Body of pancreas (tissue), 4 donors: Measurements from ENCODE around the gene SMCP. TPM values are rescaled to one million over a fixed set of nuclear protein-coding genes. Genes with fewer than 3 reads are reported as not detected.

ENCODE experiments used
- ATAC-seq: fragments of 150-250 bp; one replicate; pipeline ENCODE4 v1.9.1; 2016
- DNase-seq, 4 donors: peaks; one replicate each; pipeline ENCODE4 v3.0.0-alpha.2; 2019
- H3K27ac ChIP-seq, 4 donors: fragments of 200-600 bp; sonication (generic); 1 replicate in 3 of 4; 2 replicates in 1 of 4; pipeline versions ENCODE4 v1.5.1 to v1.6.1; 2016 to 2019; ENCODE audit warnings: mild to moderate bottlenecking in 1 of 4, mixed read lengths in 1 of 4, moderate library complexity in 1 of 4
- H3K27me3 ChIP-seq, 2 donors: fragments of 200-600 bp; sonication (generic); one replicate each; pipeline ENCODE4 v1.6.0; 2016; ENCODE audit warnings: mild to moderate bottlenecking in 1 of 2
- H3K36me3 ChIP-seq, 2 donors: fragments of 200-600 bp; sonication (generic); replicated peaks in 1 of 2; 2 replicates each; pipeline ENCODE4 v1.5.1; 2016; ENCODE audit warnings: low read depth in 2 of 2; ENCODE audit not compliant: insufficient read depth in 1 of 2
- H3K4me1 ChIP-seq: fragments of 200-600 bp; sonication (generic); one replicate; pipeline ENCODE4 v1.6.0; 2016
- H3K4me3 ChIP-seq, 2 donors: fragments of 200-600 bp; sonication (generic); 1 replicate in 1 of 2; 2 replicates in 1 of 2; pipeline ENCODE4 v1.5.1; 2016 to 2019
- H3K9me3 ChIP-seq, 3 donors: fragments of 200-600 bp; sonication (generic); 1 replicate in 2 of 3; 2 replicates in 1 of 3; pipeline ENCODE4 v1.5.1; 2016
- CTCF ChIP-seq, 7 experiments: fragments of 450-650 bp in 4 of 7; fragments of 200-600 bp in 3 of 7; sonication (generic) in 3 of 7; IDR thresholded peaks; one replicate each; pipeline ENCODE4 v1.5.1; 2016 to 2019; ENCODE audit warnings: antibody characterized with exemption in 7 of 7
- POLR2A ChIP-seq, 3 donors: fragments of 450-650 bp; IDR thresholded peaks; one replicate each; pipeline ENCODE4 v1.6.1; 2016; ENCODE audit warnings: antibody characterized with exemption in 3 of 3, mild to moderate bottlenecking in 2 of 3
- WGBS, 2 donors: methylation state at CpG; one replicate each; pipeline ENCODE4 v1.1.5; 2017; 5-methylcytosine and 5-hydroxymethylcytosine counted together
- intact Hi-C: fragments of 100-400 bp; cut with DNase I; formaldehyde crosslinking; loops from one replicate; pipeline ENCODE4 v1.15.1; 2023
- total RNA-seq, 2 donors: library from RNA; depleted of rRNA; stranded (reverse); fragments of >200 nt; gene quantifications; one replicate each; pipeline ENCODE4 v1.1.0, GENCODE V29; 2016

The SMCP gene
- total RNA-seq, 2 donors from 2014 or later: not detected

GRCh38 chr1:152876827-152877226 is 1.3 kb upstream of the SMCP start:
- H3K9me3 ChIP-seq: no peaks in the 10 kb centered on the region
- peaks cover 0 to 5% of the 10 kb centered on the region in 2 donors for H3K27me3 ChIP-seq
- H3K36me3 ChIP-seq: no peaks in the 10 kb centered on the region
- DNase-seq (no peak), ATAC-seq (no peak)
- H3K27ac ChIP-seq: no peak overlapping the region
- TF ChIP-seq POLR2A (IDR thresholded peaks at IDR 0.05) (no peak), CTCF (IDR thresholded peaks at IDR 0.05) (no peak)
- 73 to 76% methylated on average over 1 of the region's 1 CpG for WGBS, 2 donors
- intact Hi-C loops: no loop called here
- no peak overlapping the region for H3K4me3 ChIP-seq
- no peaks in the 10 kb centered on the region for H3K4me1 ChIP-seq

GRCh38 chr1:152879559-152880198 is 1.6 kb downstream of the SMCP start:
- H3K4me3 ChIP-seq: no peak overlapping the region
- DNase-seq: no peak
- no peaks in the 10 kb centered on the region for H3K9me3 ChIP-seq
- no peak for ATAC-seq
- H3K27me3 ChIP-seq: no peaks in the 10 kb centered on the region
- no peak overlapping the region for H3K27ac ChIP-seq
- H3K4me1 ChIP-seq: no peaks in the 10 kb centered on the region
- TF ChIP-seq POLR2A (IDR thresholded peaks at IDR 0.05): no peak
- H3K36me3 ChIP-seq: no peaks in the 10 kb centered on the region
- intact Hi-C loops: no loop called here

- Histone ChIP-seq H3K9me3 (no peaks in the 10 kb centered on the region), H3K4me3 (no peak overlapping the region), H3K27ac (no peak overlapping the region), H3K4me1 (no peaks in the 10 kb centered on the region), H3K36me3 (no peaks in the 10 kb centered on the region), H3K27me3 (no peaks in the 10 kb centered on the region)
- DNase-seq (no peak), ATAC-seq (no peak)
- intact Hi-C loops: no loop called here
- TF ChIP-seq POLR2A (IDR thresholded peaks at IDR 0.05): no peak
- TF ChIP-seq CTCF (IDR thresholded peaks at IDR 0.05): no peak
- WGBS, 2 donors: 73 to 87% methylated on average over 4 of the region's 4 CpGs
Observed at GRCh38 chr1:152880316-152880715, 2.2 kb downstream of the SMCP start.

- no peaks in the 10 kb centered on the region for H3K36me3 ChIP-seq
- no peaks in the 10 kb centered on the region for H3K27me3 ChIP-seq
- no peak for ATAC-seq
- no peaks in the 10 kb centered on the region for H3K9me3 ChIP-seq
- TF ChIP-seq CTCF (IDR thresholded peaks at IDR 0.05) (no peak), POLR2A (IDR thresholded peaks at IDR 0.05) (no peak)
- no peak overlapping the region for H3K27ac ChIP-seq
- no peak overlapping the region for H3K4me3 ChIP-seq
- no peaks in the 10 kb centered on the region for H3K4me1 ChIP-seq
- WGBS, 2 donors: 77 to 89% methylated on average over 5 of the region's 5 CpGs
- no peak for DNase-seq
- intact Hi-C loops: no loop called here
Observed at GRCh38 chr1:152880907-152881306, 2.8 kb downstream of the SMCP start.

- Histone ChIP-seq H3K27ac (no peak overlapping the region), H3K36me3 (no peaks in the 10 kb centered on the region), H3K4me1 (no peaks in the 10 kb centered on the region), H3K4me3 (no peak overlapping the region), H3K27me3 (no peaks in the 10 kb centered on the region), H3K9me3 (no peaks in the 10 kb centered on the region)
- ATAC-seq: no peak
- DNase-seq: no peak
- intact Hi-C loops: no loop called here
- TF ChIP-seq POLR2A (IDR thresholded peaks at IDR 0.05) (no peak), CTCF (IDR thresholded peaks at IDR 0.05) (no peak)
Observed at GRCh38 chr1:152884085-152884484, 6.0 kb downstream of the SMCP start.
